GM18517 (cell line): ENCODE data around the gene SERHL2.
"Not testable (repeated sequence)": the region's sequence is repeated elsewhere in the genome, so short reads cannot be mapped to it uniquely, and the experiment has no call there.

Source experiments
- ATAC-seq: cut with Tn5 transposase; IDR thresholded peaks from one replicate; pipeline ENCODE4 v1.9.1; 2021; ENCODE audit warnings: mild to moderate bottlenecking, moderate library complexity; ENCODE audit not compliant: unreplicated experiment

The SERHL2 gene, protein sequence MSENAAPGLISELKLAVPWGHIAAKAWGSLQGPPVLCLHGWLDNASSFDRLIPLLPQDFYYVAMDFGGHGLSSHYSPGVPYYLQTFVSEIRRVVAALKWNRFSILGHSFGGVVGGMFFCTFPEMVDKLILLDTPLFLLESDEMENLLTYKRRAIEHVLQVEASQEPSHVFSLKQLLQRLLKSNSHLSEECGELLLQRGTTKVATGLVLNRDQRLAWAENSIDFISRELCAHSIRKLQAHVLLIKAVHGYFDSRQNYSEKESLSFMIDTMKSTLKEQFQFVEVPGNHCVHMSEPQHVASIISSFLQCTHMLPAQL

DNA sequence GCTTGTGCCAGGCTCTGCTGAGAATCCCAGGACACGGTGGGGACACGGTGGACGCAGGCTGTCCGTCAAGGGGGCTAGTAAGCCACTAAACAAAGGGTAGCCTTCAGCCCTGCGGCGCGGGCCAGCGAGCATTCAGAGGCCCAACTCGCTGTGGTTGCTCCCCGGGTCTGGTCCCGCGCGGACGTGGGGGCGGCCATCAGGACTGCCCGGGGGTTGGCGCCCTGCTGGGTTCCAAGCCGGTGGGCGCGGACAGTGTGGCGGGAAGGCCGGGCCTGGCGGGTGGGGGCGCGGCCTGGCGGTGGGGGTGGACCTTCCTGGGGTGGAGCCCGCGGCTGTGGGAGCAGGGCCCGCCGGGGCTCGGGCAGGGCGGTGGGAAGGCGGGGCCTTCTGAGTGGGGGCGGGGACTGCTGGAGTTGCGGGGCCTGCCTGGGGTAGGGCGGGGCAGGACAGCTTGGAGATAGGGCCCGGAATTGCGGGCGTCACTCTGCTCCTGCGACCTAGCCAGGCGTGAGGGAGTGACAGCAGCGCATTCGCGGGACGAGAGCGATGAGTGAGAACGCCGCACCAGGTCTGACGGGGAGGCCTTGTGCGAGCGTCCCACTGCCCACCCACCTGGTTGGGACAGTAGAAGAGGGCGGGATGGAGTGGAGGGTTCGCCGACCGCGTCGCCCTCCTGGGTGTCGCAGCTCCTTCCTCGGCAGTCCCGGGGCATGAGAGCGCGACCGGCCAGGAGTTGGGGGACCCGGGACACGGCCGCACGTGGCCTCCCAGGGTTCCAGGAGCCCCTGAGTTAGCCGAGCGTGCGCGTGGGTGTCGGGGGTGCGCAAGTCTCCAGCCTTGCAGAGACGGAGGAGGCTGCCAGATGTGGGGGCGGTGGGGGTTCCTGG is at the start of gene SERHL2:
SERHL2 (plus strand) TSS at position 482 of the 887 bp plus-strand sequence; CDS start at position 547, 65 bp downstream.
- no peak for ATAC-seq

- not testable (repeated sequence) for ATAC-seq
Observed at GRCh38 chr22:42508327-42508974, 45.3 kb upstream of the SERHL2 start.

DNA sequence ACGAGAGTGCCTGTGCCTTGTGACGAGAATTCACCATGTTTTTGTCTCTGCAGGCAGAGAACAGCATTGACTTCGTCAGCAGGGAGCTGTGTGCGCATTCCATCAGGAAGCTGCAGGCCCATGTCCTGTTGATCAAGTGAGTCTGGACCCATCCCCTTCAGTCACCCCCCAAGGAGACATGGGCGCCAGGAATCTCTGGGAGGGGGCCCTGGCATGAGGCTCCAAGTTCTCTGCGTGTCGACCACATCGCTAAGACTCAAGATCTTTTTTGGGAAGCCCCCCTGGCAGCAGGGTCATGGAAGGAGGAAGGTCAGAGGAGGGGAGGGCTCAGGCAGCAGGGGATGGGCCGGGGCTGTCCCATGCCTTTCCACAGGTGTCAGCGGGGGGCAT is 44.8 kb upstream of the SERHL2 start:
- not testable (repeated sequence) for ATAC-seq

- no peak for ATAC-seq
Observed at GRCh38 chr22:42509548-42509947, 44.2 kb upstream of the SERHL2 start.

DNA sequence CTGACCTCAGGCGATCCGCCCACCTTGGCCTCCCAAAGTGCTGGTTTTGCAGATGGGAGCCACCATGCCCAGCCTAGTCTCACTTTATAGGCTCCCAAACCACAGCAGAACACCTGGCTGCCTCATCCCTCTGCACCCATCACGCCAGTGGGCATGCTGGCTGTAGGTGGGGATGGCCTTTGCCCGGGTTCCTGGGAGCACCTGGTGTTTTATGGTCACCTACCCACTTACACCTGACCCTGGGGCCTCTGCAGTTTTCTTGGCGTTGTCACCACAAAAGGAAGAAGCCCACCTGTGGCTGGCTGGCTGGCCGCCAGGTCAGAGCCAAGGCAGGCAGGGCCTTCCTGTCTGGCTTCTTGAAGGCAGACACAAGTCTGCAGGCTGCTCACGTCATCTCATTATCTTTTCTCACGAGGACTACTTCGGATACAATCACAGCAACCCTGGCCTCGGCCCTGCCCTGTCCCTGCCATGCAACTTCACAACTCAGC is 42.3 kb upstream of the SERHL2 start:
- ATAC-seq, result no peak

- not testable (repeated sequence) for ATAC-seq
Observed at GRCh38 chr22:42512273-42512990, 41.3 kb upstream of the SERHL2 start.

- not testable (repeated sequence) for ATAC-seq
Observed at GRCh38 chr22:42514331-42514730, 39.4 kb upstream of the SERHL2 start.

GRCh38 chr22:42515304-42515703 is 38.5 kb upstream of the SERHL2 start:
- not testable (repeated sequence) for ATAC-seq

DNA sequence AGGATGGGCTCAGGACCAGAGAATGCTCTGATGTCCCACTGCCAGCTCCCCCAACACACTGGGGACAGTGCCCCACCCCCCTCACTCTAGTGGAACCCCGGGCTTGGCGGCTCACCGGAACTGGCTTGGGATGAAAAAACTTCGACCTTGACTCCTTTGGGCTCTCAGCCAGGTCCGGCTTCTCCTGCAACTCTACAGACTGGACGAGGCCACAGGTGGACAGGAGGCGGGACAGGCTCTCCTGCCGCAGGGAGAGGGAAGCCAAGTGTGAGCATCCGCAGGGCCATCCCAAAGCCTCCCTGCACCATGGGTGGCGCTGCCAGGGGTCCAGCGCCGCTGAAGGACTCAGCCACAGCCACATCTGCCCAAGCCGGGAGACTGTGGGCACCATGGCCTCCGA is 37.9 kb upstream of the SERHL2 start:
- no peak for ATAC-seq

- ATAC-seq, result not testable (repeated sequence)
Observed at GRCh38 chr22:42517103-42517502, 36.7 kb upstream of the SERHL2 start.

DNA sequence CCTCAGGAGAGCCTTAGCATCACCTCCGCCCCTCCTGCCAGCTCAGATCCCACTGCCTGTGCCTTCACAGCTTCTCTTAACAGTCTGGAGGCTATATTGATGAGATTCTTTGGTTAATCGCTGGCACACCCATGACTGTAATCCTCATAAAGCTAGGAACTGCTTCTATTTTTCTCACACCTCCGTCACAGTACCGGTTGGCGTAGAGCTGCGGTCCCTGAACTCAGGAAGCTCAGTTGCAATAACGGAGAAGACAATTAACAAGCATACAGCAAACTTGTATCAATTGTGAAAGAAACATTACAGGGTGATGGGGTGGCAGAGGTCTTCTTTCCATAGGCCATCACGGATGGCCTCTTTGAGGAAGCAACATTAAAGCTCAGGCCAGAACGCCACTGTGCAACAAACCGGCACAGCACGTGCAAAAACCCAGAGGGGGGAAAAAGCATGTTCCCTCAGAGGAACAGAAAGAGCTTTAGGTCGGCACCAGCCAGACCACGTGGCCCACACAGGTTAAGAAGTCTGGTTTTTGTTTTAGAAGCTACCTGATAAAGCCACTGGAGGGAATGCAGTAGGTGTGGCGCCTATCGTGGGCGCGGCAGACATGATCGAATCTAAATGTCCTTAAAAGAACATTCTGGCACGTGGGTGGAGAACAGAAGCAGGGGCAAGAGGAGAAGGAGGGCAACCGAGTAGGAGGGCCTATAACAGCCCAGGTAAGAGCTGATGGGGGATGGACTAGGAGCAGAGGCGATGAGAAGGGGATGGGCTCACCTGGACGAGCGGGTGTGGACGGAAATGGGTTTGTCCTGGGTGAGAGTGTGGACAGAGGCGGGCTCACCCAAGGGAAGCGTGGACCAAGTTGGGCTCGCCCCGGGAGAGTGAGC is 34.9 kb upstream of the SERHL2 start:
- ATAC-seq, result peak; percentile 28

DNA sequence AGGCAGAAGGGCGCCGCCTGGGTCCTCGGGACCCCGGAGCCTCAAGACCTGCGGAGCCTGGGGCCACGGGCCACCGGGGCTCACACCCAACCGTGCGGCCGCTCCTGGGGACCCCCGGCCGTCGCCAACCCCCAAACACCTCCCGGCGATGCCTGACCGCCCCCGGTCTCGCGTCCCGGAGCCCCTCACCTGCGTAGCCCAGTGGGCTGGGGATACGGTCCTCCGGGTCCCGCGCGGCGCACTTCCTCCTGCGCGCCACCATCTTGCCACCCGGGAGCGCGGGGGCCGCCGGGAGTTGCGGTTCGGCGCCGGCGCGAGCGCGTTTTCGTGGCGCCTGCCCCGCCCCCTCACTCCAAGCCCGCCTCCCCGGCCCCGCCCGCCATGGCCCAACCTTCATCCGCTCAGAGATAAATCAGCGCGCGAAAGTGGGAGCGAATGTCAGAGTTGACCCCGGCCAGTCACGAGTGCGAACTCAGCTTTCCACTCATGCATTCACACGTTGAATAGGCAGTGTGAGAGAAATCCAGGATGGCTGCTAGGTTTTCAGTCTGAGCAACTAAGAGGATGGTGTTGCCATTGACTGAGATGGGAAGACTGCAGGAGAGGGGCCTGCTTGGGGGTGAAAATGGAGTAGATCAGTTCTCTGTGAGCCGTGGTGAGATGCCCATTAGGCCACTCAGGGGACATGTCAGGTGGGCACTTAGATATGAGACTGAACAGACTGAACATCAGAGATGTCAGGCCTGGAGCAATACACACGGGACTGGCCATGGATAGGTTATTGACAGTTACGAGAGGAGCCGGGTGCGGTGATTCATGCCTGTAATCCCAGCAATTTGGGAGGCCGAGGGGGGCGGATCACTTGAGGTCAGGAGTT is 34.0 kb upstream of the SERHL2 start, which contains the start of gene RRP7A:
RRP7A (minus strand) TSS at position 272 of the 877 bp plus-strand sequence; CDS start at position 262, 10 bp downstream.
- peak; percentile 68 for ATAC-seq

GRCh38 chr22:42521228-42521546 is 32.6 kb upstream of the SERHL2 start:
- no peak for ATAC-seq

- ATAC-seq, result no peak
Observed at GRCh38 chr22:42522546-42522945, 31.2 kb upstream of the SERHL2 start.

DNA sequence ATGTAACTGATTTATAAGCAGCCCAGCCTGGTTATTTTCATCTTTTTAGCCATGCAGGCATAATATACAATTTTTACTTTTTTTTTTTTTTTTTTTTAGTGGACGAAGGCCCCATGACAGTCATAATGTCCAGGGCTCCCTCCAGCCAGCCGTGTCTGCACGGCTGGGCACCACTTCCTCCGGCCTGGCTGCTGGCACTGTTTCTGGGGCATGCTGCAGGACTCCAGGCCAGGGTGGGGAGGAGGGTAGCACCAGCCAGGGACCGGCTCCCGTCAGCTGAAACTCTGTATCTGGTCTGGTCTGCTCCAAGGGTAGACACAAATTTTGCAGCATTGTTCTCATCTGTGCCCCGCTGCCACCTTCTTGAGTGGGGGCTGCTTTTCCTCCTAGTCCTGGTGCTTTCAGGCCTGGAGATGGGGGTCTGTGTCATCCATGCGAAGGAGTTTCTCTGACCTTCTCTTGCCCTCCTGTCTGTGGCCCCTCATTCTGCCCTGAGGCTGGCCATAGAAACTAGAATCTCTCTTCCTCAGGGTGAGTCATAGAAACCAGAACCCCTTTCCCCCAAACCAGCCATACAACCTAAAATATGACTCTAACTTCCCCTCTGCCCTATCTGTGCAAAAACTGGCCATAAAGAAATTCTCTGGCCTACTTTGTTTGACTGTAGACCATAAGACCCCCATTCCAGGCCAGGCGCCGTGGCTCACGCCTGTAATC is 25.0 kb upstream of the SERHL2 start:
- ATAC-seq, result no peak

- ATAC-seq, result not testable (repeated sequence)
Observed at GRCh38 chr22:42529435-42529834, 24.3 kb upstream of the SERHL2 start.

- ATAC-seq, result not testable (repeated sequence)
Observed at GRCh38 chr22:42531401-42532084, 22.2 kb upstream of the SERHL2 start.

GRCh38 chr22:42533638-42533977 is 20.1 kb upstream of the SERHL2 start:
- ATAC-seq, result no peak
